K562 (cell line): ENCODE data around the gene SPRYD3. TPM values are rescaled to one million over a fixed set of nuclear protein-coding genes. Genes with fewer than 3 reads are reported as not detected.

ENCODE experiments used
- ATAC-seq: fragments of 200-7000 bp; cut with Tn5 transposase; 3 replicates; pipeline ENCODE4 v1.9.1; 2020; ENCODE audit warnings: moderate library complexity
- BruUV-seq: library from RNA; stranded (reverse); fragments of 400-500 nt; replicated peaks from 2 replicates; lab custom pipeline; 2021; lab: Mats Ljungman, UMichigan
- CTCF ChIA-PET: fragments of 300-600 bp; formaldehyde crosslinking; extraction: SDS; loops from one replicate; lab custom pipeline; 2021; ENCODE audit warnings: low intra/inter-chr PET ratio; lab: Yijun Ruan, JAX
- POLR2A ChIA-PET: fragments of 300-600, 350-650 bp; sonication (Branson Sonifier 250); formaldehyde crosslinking; extraction: SDS; loops from one replicate; lab custom pipeline; 2021; ENCODE audit warnings: antibody characterized with exemption, inconsistent platforms; lab: Yijun Ruan, JAX
- DNase-seq, 4 experiments: peaks; one replicate each; pipeline versions ENCODE4 v3.0.0 to v3.0.0-alpha.2; 2011 to 2018; ENCODE audit warnings: low spot score in 3 of 4, mixed read lengths in 3 of 4; ENCODE audit errors: extremely low read depth in 1 of 4
- FAIRE-seq: peaks from 2 replicates; lab custom pipeline; 2011; peaks lifted over from hg19 to GRCh38; lab: Jason Lieb, UNC
- H2AFZ ChIP-seq: 2 replicates; pipeline ENCODE4 v1.6.0; 2011; ENCODE audit warnings: low read depth, low read length, control low read depth, inconsistent platforms
- H3K27ac ChIP-seq: fragments of 200-600 bp; 3 replicates; pipeline ENCODE4 v1.8.0; 2011; ENCODE audit warnings: low read depth, mild to moderate bottlenecking, control low read depth, inconsistent platforms, low read length, moderate library complexity, mixed read lengths; ENCODE audit errors: extremely low read depth
- H3K27me3 ChIP-seq, 2 experiments: fragments of 300-600 bp in 1 of 2; 2 replicates in 1 of 2; 3 replicates in 1 of 2; pipeline versions ENCODE4 v1.6.0 to v1.8.0; 2011; ENCODE audit warnings: inconsistent platforms in 2 of 2, low read length in 2 of 2, mild to moderate bottlenecking in 1 of 2, mixed read lengths in 1 of 2, moderate library complexity in 1 of 2; ENCODE audit not compliant: control insufficient read depth in 2 of 2, insufficient read depth in 2 of 2
- H3K36me3 ChIP-seq: fragments of 300-600 bp; 3 replicates; pipeline ENCODE4 v1.8.0; 2011; ENCODE audit warnings: mild to moderate bottlenecking, low read length, inconsistent platforms; ENCODE audit not compliant: control insufficient read depth, insufficient read depth
- H3K4me1 ChIP-seq, 2 experiments: fragments of 200-600 bp in 1 of 2; replicated peaks in 1 of 2; 2 replicates in 1 of 2; 3 replicates in 1 of 2; pipeline versions ENCODE4 v1.5.1 to v1.8.0; 2011; ENCODE audit warnings: inconsistent platforms in 2 of 2, low read length in 2 of 2, mild to moderate bottlenecking in 1 of 2, mixed read lengths in 1 of 2, moderate library complexity in 1 of 2; ENCODE audit not compliant: control insufficient read depth in 2 of 2, insufficient read depth in 2 of 2
- H3K4me2 ChIP-seq: 2 replicates; pipeline ENCODE4 v1.6.1; 2011; ENCODE audit warnings: low read length, control low read depth, inconsistent platforms, mixed read lengths; ENCODE audit not compliant: insufficient read depth
- H3K4me3 ChIP-seq: fragments of 200-600 bp; sonication (generic), shearing (Covaris generic); 2 replicates; pipeline ENCODE4 v1.5.1; 2016; ENCODE audit warnings: control low read depth, inconsistent platforms
- H3K79me2 ChIP-seq: fragments of 200-600 bp; 3 replicates; pipeline ENCODE4 v1.8.0; 2011; ENCODE audit warnings: low read length, inconsistent platforms; ENCODE audit not compliant: control insufficient read depth, insufficient read depth
- H3K9ac ChIP-seq, 2 experiments: 2 replicates each; pipeline versions ENCODE4 v1.6.0 to v1.6.1; 2011; ENCODE audit warnings: low read depth in 2 of 2, low read length in 2 of 2, control low read depth in 1 of 2, inconsistent platforms in 1 of 2, mild to moderate bottlenecking in 1 of 2, mixed read lengths in 1 of 2; ENCODE audit not compliant: insufficient read depth in 1 of 2
- H3K9me1 ChIP-seq: one replicate; pipeline ENCODE4 v1.6.0; 2011; ENCODE audit warnings: inconsistent platforms, mild to moderate bottlenecking, low read length, moderate library complexity; ENCODE audit not compliant: control insufficient read depth, insufficient read depth
- H3K9me3 ChIP-seq: replicated peaks from 2 replicates; pipeline ENCODE4 v1.5.1; 2011; ENCODE audit warnings: low read depth, low read length, inconsistent platforms; ENCODE audit not compliant: control insufficient read depth, insufficient read depth
- H4K20me1 ChIP-seq: replicated peaks from 2 replicates; pipeline ENCODE4 v1.6.1; 2011; ENCODE audit warnings: low read length, inconsistent platforms, mixed read lengths; ENCODE audit not compliant: control insufficient read depth, insufficient read depth
- BCOR ChIP-seq: fragments of 450-650 bp; IDR thresholded peaks from 2 replicates; pipeline ENCODE4 v1.6.1; 2016
- HDAC3 ChIP-seq: fragments of 450-650 bp; IDR thresholded peaks from 2 replicates; pipeline ENCODE4 v1.6.1; 2018; ENCODE audit warnings: borderline replicate concordance, mild to moderate bottlenecking, moderate library complexity; ENCODE audit not compliant: partially characterized antibody
- HDAC8 ChIP-seq: fragments of 450-650 bp; IDR thresholded peaks from 2 replicates; pipeline ENCODE4 v1.6.1; 2016; ENCODE audit warnings: mild to moderate bottlenecking, missing genetic modification characterization, moderate library complexity, missing compliant biosample characterization
- KDM1A ChIP-seq, 2 experiments: fragments of 450-650 bp; IDR thresholded peaks; 2 replicates each; pipeline ENCODE4 v1.6.1; 2016; ENCODE audit warnings: mild to moderate bottlenecking in 2 of 2
- PTBP1 ChIP-seq: fragments of 200-400 bp; formaldehyde crosslinking; IDR thresholded peaks from 2 replicates; pipeline ENCODE4 v1.6.1; 2017; ENCODE audit warnings: low read depth, low read length
- RBM39 ChIP-seq: fragments of 200-400 bp; formaldehyde crosslinking; optimal IDR thresholded peaks from 2 replicates; pipeline ENCODE3; 2018; ENCODE audit warnings: low read depth, low read length
- SMAD3 ChIP-seq: fragments of 450-650 bp; formaldehyde crosslinking; conservative IDR thresholded peaks from 2 replicates; pipeline ENCODE4 v1.4.0; 2020; ENCODE audit warnings: mild to moderate bottlenecking
- SREBF2 ChIP-seq: sonication (generic); formaldehyde crosslinking; IDR thresholded peaks from 2 replicates; pipeline ENCODE4 v1.4.0; 2020; ENCODE audit warnings: mild to moderate bottlenecking, missing genetic modification reagents
- TAF15 ChIP-seq: fragments of 200-400 bp; formaldehyde crosslinking; IDR thresholded peaks from 2 replicates; pipeline ENCODE4 v1.6.1; 2017; ENCODE audit warnings: mild to moderate bottlenecking, low read depth, low read length, moderate library complexity
- TEAD4 ChIP-seq, 2 experiments: sonication (generic) in 1 of 2; formaldehyde crosslinking in 1 of 2; IDR thresholded peaks; 2 replicates each; pipeline versions ENCODE4 v1.6.1 to v1.8.0; 2012 to 2022; ENCODE audit warnings: borderline replicate concordance in 1 of 2, inconsistent platforms in 1 of 2, low read length in 1 of 2, mild to moderate bottlenecking in 1 of 2, missing genetic modification reagents in 1 of 2
- TGIF2 ChIP-seq: sonication (generic); formaldehyde crosslinking; IDR thresholded peaks from 2 replicates; pipeline ENCODE4 v1.8.1; 2022; ENCODE audit warnings: mild to moderate bottlenecking, missing genetic modification reagents, moderate library complexity
- ZC3H11A ChIP-seq: IDR thresholded peaks from 2 replicates; pipeline ENCODE4 v1.6.1; 2012; ENCODE audit warnings: low read depth, low read length, improper control_type of control experiment
- ZKSCAN3 ChIP-seq: fragments of 250-450 bp; sonication (Bioruptor Pico); IDR thresholded peaks from 2 replicates; pipeline ENCODE4 v1.4.0; 2020
- ZNF324 ChIP-seq: fragments of 250-450 bp; sonication (Bioruptor Pico); IDR thresholded peaks from 2 replicates; pipeline ENCODE4 v1.4.0; 2020; ENCODE audit warnings: mild to moderate bottlenecking
- WGBS: fragments of 100-300 bp; shearing (Covaris generic); methylation state at CpG from one replicate; pipeline ENCODE4 v1.1.6; 2016; ENCODE audit warnings: low coverage, mixed read lengths; ENCODE audit not compliant: insufficient coverage; ENCODE audit errors: missing lambda C conversion rate; 5-methylcytosine and 5-hydroxymethylcytosine counted together
- in situ Hi-C: fragments of 300-500 bp; cut with MboI; formaldehyde crosslinking; loops from 4 replicates; pipeline ENCODE4 v1.15.0; 2018; ENCODE audit warnings: inconsistent platforms, mixed read lengths
- intact Hi-C: fragments of 100-400 bp; cut with micrococcal nuclease; formaldehyde crosslinking; loops from 2 replicates; pipeline ENCODE4 v1.14.2; 2022
- polyA plus RNA-seq, 8 experiments: library from polyadenylated mRNA; depleted of rRNA in 4 of 8; stranded (reverse) in 5 of 8; unstranded in 3 of 8; fragments of >200 nt; fragmentation: Nextera tagmentation in 2 of 8; fragmentation: Illumina TruSeq in 1 of 8; extraction: Ambion mirVana in 2 of 8; extraction: Trizol in 1 of 8; gene quantifications; 2 replicates each; pipeline versions ENCODE4 v1.2.1 to v1.2.3, GENCODE V29; 2011 to 2014; ENCODE audit warnings: inconsistent platforms in 1 of 8, missing spikeins in 1 of 8
- total RNA-seq, 7 experiments: library from RNA; depleted of rRNA in 6 of 7; stranded (reverse); fragments of >200 nt in 6 of 7; fragmentation: Illumina TruSeq in 2 of 7; extraction: Trizol in 2 of 7; gene quantifications; 2 replicates each; pipeline versions ENCODE4 v1.2.1 to v1.2.3, GENCODE V29; 2011 to 2021; ENCODE audit warnings: low replicate concordance in 1 of 7
- TF ChIP-seq, protein P1 (sequence below), 3 experiments: fragments of 200-800 bp in 1 of 3; sonication (Bioruptor generic) in 1 of 3; sonication (generic) in 1 of 3; formaldehyde crosslinking in 1 of 3; IDR thresholded peaks; 2 replicates each; pipeline versions ENCODE4 v1.6.1 to v1.8.0; 2016 to 2022; ENCODE audit warnings: mild to moderate bottlenecking in 2 of 3, missing compliant biosample characterization in 2 of 3, missing genetic modification characterization in 2 of 3, missing genetic modification reagents in 1 of 3
- TF ChIP-seq, protein P2 (sequence below): sonication (generic); formaldehyde crosslinking; IDR thresholded peaks from 2 replicates; pipeline ENCODE4 v1.8.0; 2023; ENCODE audit warnings: missing genetic modification reagents, mild to moderate bottlenecking, borderline replicate concordance

The SPRYD3 gene
- total and polyA plus RNA-seq, 9 of the 15 experiments (the other 6 are each of a cell fraction or from before 2014, with no cell fraction given), result 1.5 to 13.6 (median 7.6) TPM

DNA sequence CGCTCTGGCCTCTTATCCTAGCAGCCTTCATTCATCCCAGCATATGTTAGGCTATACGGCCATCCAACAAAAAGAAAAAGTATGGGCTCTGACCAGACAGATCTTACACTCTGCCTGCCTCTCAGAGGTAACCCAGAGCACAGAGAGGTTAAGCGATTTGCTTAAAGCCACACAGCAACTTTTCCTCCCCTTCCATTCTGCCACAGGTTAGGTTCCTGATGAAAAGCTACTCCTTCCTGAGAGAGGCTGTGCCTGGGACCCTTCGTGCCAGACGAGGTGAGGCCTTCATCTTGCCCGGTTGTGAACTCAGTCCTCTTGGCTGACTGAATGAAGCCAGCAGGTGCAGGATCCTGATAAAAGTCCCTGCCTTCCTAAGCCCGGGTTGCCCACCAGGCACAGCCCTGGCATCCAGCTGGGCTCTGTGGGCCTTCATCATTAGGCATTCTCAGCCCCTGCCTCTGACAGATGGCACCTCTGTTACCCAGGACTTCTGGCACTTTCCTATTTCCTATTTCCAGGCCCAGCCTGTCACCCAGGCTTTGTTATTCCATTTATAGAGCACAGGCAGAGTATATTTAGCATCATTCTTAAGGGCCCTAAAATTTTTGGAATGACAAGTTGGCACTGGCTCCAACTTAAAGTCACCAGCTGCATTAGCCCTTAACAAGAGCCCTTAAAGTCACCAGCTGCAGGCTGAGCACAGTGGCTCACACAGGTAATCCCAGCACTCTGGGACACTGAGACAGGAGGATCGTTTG is 36.9 kb upstream of the SPRYD3 start:
- Histone ChIP-seq H3K27me3 (no peaks in the 10 kb centered on the region), H3K9me1 (no peaks in the 10 kb centered on the region), H3K27ac (no peak overlapping the region), H4K20me1 (no peaks in the 10 kb centered on the region), H3K79me2 (no peaks in the 10 kb centered on the region), H2AFZ (peak overlapping the region; percentile 59; the same call in 1 of the 2 replicates), H3K4me3 (no peak overlapping the region), H3K4me2 (no peak overlapping the region), H3K4me1 (peaks cover 4 to 8% of the 10 kb centered on the region in 2 experiments; a peak in 3 of 5 replicates), H3K36me3 (no peaks in the 10 kb centered on the region), H3K9ac (peak overlapping the region in 1 of 2 experiments; percentile 48; a peak in 1 of 4 replicates), H3K9me3 (no peaks in the 10 kb centered on the region)
- in situ Hi-C loops, result no loop called here
- POLR2A ChIA-PET, result interaction anchor here (0.7 to 1.3 kb wide), 3 partner anchors 25 to 1183 kb away, joined by 3 read pairs; no protein-coding TSS in a partner anchor
- FAIRE-seq, result no peak
- DNase-seq, result peak in 1 of 4 experiments; percentile 3
- BruUV-seq, result no TSS peak
- no peak for ATAC-seq
- 56% methylated on average over 8 of the region's 8 CpGs for WGBS
- CTCF ChIA-PET, result no interaction called here
- intact Hi-C loops, result no loop called here
- TF ChIP-seq HDAC3, result no peak
- no peak for TF ChIP-seq ZKSCAN3 (CRISPR knock-in tag)
- TF ChIP-seq RBM39, result no peak
- TF ChIP-seq SMAD3, result no peak
- no peak for TF ChIP-seq TEAD4 (IDR thresholded peaks at IDR 0.05; ENCODE audit: low read length)
- no peak for TF ChIP-seq TEAD4 (CRISPR knock-in tag; IDR thresholded peaks at IDR 0.05; ENCODE audit: borderline replicate concordance)
- TF ChIP-seq HDAC8, result no peak
- TF ChIP-seq BCOR, result peak; percentile 97
- TF ChIP-seq, protein P1, sequence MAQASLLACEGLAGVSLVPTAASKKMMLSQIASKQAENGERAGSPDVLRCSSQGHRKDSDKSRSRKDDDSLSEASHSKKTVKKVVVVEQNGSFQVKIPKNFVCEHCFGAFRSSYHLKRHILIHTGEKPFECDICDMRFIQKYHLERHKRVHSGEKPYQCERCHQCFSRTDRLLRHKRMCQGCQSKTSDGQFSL (CRISPR knock-in tag; IDR thresholded peaks at IDR 0.05), result no peak
- TF ChIP-seq, protein P1 (tag; IDR thresholded peaks at IDR 0.05), result peak in 1 of 2 experiments; percentile 8; a peak in 1 of 4 replicates
- TF ChIP-seq PTBP1, result peak; percentile 55; the same call in 1 of the 2 replicates
- TF ChIP-seq ZNF324, result no peak
- TF ChIP-seq, protein P2, sequence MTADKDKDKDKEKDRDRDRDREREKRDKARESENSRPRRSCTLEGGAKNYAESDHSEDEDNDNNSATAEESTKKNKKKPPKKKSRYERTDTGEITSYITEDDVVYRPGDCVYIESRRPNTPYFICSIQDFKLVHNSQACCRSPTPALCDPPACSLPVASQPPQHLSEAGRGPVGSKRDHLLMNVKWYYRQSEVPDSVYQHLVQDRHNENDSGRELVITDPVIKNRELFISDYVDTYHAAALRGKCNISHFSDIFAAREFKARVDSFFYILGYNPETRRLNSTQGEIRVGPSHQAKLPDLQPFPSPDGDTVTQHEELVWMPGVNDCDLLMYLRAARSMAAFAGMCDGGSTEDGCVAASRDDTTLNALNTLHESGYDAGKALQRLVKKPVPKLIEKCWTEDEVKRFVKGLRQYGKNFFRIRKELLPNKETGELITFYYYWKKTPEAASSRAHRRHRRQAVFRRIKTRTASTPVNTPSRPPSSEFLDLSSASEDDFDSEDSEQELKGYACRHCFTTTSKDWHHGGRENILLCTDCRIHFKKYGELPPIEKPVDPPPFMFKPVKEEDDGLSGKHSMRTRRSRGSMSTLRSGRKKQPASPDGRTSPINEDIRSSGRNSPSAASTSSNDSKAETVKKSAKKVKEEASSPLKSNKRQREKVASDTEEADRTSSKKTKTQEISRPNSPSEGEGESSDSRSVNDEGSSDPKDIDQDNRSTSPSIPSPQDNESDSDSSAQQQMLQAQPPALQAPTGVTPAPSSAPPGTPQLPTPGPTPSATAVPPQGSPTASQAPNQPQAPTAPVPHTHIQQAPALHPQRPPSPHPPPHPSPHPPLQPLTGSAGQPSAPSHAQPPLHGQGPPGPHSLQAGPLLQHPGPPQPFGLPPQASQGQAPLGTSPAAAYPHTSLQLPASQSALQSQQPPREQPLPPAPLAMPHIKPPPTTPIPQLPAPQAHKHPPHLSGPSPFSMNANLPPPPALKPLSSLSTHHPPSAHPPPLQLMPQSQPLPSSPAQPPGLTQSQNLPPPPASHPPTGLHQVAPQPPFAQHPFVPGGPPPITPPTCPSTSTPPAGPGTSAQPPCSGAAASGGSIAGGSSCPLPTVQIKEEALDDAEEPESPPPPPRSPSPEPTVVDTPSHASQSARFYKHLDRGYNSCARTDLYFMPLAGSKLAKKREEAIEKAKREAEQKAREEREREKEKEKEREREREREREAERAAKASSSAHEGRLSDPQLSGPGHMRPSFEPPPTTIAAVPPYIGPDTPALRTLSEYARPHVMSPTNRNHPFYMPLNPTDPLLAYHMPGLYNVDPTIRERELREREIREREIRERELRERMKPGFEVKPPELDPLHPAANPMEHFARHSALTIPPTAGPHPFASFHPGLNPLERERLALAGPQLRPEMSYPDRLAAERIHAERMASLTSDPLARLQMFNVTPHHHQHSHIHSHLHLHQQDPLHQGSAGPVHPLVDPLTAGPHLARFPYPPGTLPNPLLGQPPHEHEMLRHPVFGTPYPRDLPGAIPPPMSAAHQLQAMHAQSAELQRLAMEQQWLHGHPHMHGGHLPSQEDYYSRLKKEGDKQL, result no peak
- TF ChIP-seq KDM1A (IDR thresholded peaks at IDR 0.05), result peak; percentile 47 to 81; a peak in 2 of 4 replicates
- TF ChIP-seq SREBF2 (CRISPR knock-in tag), result no peak
- no peak for TF ChIP-seq TGIF2 (CRISPR knock-in tag)
- no peak for TF ChIP-seq TAF15
- TF ChIP-seq ZC3H11A, result no peak
